Stimulated activated CD8-positive, alpha-beta memory T cell treated with anti-CD3 and anti-CD28 coated beads, Interleukin-2, amount 100 ng/mL, for 48 hours (primary cell): ENCODE results near the gene ALOX12B.
A peak's percentile ranks its signal among the peaks of the same experiment; 100 is the strongest.

Source experiments
- DNase-seq, 2 donors: peaks; one replicate each; pipeline ENCODE4 v3.0.0-alpha.2; 2020; ENCODE audit warnings: low read depth in 2 of 2

ALOX12B gene

DNA sequence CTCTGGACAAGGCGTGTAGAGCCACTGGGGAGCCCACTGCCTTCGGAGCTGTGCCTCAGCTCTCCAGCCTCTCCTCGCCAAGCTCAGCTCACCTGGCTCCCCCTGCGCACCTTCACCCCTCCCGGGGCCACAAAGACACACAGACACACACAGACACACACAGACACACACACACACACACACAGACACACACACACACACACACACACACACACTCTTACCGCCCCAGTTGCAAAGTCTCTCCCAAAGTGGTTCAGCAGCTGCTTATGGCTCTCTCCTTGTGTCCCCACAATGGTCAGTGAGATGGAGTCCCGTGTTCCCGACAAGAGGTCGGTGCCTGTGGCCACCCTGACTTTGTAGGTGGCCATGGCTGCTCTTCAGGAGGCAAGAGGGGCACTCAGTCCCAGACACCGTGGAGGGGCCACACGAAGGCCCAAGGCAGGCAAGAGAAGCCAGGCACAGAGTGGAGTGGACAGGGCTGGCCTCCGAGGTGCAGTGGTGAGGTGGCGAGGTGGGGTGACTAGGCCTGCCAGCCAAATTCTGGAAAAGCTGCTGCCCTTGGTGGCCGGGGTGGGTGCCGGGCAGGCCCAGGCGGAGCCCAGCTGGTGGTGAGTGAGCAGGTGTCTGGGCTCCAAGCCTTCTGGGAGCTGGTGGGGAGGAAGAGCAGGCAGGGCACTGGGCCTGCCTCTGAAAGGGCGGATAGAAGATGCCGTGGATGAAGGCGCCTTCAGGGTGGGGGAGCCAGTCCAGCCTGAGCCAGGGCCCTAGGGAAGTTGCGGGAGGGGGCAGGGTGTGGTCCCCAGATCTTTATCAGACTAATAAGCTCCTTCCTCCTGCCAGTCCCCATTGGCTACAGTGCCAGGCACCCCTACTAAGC is at the start of gene ALOX12B:
Gene ALOX12B (minus strand): TSS at position 642 of the 877 bp plus-strand sequence. CDS start 274 bp downstream, at position 368.
- no peak for DNase-seq

- DNase-seq = no peak
These were observed 46.4 kb upstream of the ALOX12B start for GRCh38 chr17:8133941-8134340.

- DNase-seq = no peak
These were observed 45.9 kb upstream of the ALOX12B start for GRCh38 chr17:8133399-8133798.

- no peak for DNase-seq
These were observed 44.4 kb upstream of the ALOX12B start for GRCh38 chr17:8131844-8132441.

GRCh38 chr17:8128125-8128784 is 40.7 kb upstream of the ALOX12B start:
- DNase-seq = no peak

DNA sequence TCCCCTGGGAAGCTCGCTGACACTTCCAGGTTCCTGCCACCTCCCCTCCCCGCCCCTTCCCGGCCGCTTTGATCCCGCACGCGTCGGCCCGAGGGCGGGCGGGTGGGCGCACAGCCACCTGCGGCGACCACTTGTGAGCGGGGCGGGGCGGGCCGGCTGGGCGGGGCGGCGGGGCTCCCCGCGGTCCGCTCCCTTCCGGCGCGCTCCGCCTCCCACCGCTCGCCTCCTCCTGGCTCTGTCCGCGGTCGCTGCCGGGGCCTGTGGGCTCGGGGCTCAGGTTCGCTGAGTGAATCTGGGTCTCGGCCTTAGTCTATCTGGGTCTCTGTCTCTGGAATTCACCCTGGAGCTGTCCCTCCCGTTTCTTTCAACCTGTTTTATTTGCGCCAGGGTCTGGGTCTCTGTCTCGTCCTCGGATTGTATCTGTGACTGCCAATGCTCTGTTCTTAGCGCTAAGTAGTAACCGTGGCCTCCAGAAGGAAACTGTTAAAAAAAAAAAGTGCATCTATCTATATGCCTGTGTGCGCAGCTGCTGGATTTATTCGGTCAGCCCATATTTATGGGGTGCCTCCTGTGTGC is 39.1 kb upstream of the ALOX12B start:
- peak in 1 of 2 donors; percentile 57 for DNase-seq

DNA sequence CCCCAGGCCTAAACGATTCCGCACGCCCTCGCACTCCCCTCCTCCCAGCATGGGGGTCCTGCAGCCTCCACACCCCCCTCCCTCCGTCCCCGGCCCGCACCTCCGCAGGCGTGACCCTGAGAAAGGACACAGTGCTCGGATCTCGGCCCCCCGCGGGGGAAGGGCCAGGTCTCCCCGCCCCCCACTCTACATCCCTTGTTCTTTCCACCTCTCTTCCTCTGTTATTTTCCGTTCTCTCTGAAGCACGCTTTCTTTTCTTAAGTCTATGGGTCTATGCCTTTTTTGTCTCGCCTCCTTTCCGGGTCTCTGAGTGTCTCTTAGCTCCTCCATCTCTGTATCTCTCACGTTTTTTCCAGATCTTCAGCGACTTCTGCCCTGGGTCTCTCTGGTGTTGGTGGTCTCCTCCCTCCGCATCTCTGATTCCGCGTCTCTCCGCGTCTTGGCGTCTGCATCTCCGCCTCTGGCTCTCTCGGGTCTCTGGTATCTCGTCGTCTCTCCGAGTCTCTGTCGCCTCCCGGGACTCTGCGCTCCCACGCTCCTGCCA is 38.5 kb upstream of the ALOX12B start:
- no peak for DNase-seq

GRCh38 chr17:8125154-8125946 is 37.8 kb upstream of the ALOX12B start:
- DNase-seq = peak; percentile 73 to 89

GRCh38 chr17:8124350-8125153 is 37.0 kb upstream of the ALOX12B start:
- DNase-seq = no peak

GRCh38 chr17:8123695-8124349 is 36.3 kb upstream of the ALOX12B start, which contains the start of gene HES7:
Gene HES7, minus strand, starts transcription at chr17:8124106. Its CDS starts 22 bp downstream, at chr17:8124084.
- no peak for DNase-seq

GRCh38 chr17:8122924-8123694 is 35.6 kb upstream of the ALOX12B start:
- DNase-seq = no peak

- no peak for DNase-seq
These were observed 35.0 kb upstream of the ALOX12B start for GRCh38 chr17:8122422-8122923.

- no peak for DNase-seq
These were observed 34.3 kb upstream of the ALOX12B start for GRCh38 chr17:8121681-8122421.

DNA sequence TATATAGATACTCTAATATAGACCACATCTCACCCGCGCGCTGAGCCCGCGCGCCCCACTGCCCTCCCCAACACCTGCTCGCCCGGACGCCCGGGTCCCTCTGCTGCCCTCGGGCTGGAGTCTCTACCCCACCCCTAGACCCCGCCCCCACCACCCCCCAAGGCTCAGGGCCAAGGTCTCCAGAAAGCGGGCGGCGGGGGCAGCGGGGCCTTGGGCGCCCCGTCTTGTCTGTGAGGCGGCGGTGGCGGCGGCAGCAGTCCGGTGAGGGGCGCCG is 33.8 kb upstream of the ALOX12B start:
- DNase-seq = no peak

GRCh38 chr17:8120520-8121406 is 33.2 kb upstream of the ALOX12B start:
- DNase-seq = peak; percentile 64 to 75

- DNase-seq = peak; percentile 68 to 85
These were observed 32.3 kb upstream of the ALOX12B start for GRCh38 chr17:8119581-8120519.
